GM18498 (cell line): ENCODE measurements around the gene C6orf89.
A peak's percentile ranks its signal among the peaks of the same experiment; 100 is the strongest.
"Not testable (repeated sequence)": the region's sequence is repeated elsewhere in the genome, so short reads cannot be mapped to it uniquely, and the experiment has no call there.

Experiments
- ATAC-seq: cut with Tn5 transposase; IDR thresholded peaks from one replicate; pipeline ENCODE4 v1.9.1; 2021; ENCODE audit warnings: mild to moderate bottlenecking, moderate library complexity; ENCODE audit not compliant: unreplicated experiment

The C6orf89 gene

GRCh38 chr6:36886950-36887618, 1.3 kb downstream of the C6orf89 start:
- ATAC-seq, result no peak

GRCh38 chr6:36888115-36888643, 2.4 kb downstream of the C6orf89 start:
- no peak for ATAC-seq

- no peak for ATAC-seq
Observed at GRCh38 chr6:36888654-36889481, 3.1 kb downstream of the C6orf89 start.

GRCh38 chr6:36890112-36890663, 4.4 kb downstream of the C6orf89 start:
- ATAC-seq, result no peak

GRCh38 chr6:36891153-36891552, 5.4 kb downstream of the C6orf89 start:
- ATAC-seq, result not testable (repeated sequence)

GRCh38 chr6:36893976-36894932, 8.5 kb downstream of the C6orf89 start:
- ATAC-seq, result no peak

- ATAC-seq, result no peak
Observed at GRCh38 chr6:36897609-36898008, 11.9 kb downstream of the C6orf89 start.

- no peak for ATAC-seq
Observed at GRCh38 chr6:36904114-36904513, 18.4 kb downstream of the C6orf89 start.

GRCh38 chr6:36904851-36905393, 19.2 kb downstream of the C6orf89 start:
- ATAC-seq, result no peak

GRCh38 chr6:36906539-36907325, 21.0 kb downstream of the C6orf89 start:
- no peak for ATAC-seq

GRCh38 chr6:36907781-36908180, 22.0 kb downstream of the C6orf89 start:
- no peak for ATAC-seq

- no peak for ATAC-seq
Observed at GRCh38 chr6:36908747-36909146, 23.0 kb downstream of the C6orf89 start.

GRCh38 chr6:36912030-36912454, 26.3 kb downstream of the C6orf89 start:
- ATAC-seq, result peak; percentile 26

- ATAC-seq, result peak; percentile 97
Observed at GRCh38 chr6:36912586-36912985, 26.8 kb downstream of the C6orf89 start.

- peak; percentile 13 for ATAC-seq
Observed at GRCh38 chr6:36913082-36913481, 27.3 kb downstream of the C6orf89 start.

- no peak for ATAC-seq
Observed at GRCh38 chr6:36914227-36914794, 28.6 kb downstream of the C6orf89 start.

- no peak for ATAC-seq
Observed at GRCh38 chr6:36915599-36915998, 29.8 kb downstream of the C6orf89 start.

- ATAC-seq, result no peak
Observed at GRCh38 chr6:36916126-36916525, 30.4 kb downstream of the C6orf89 start.

GRCh38 chr6:36917541-36918193, 31.9 kb downstream of the C6orf89 start:
- no peak for ATAC-seq
